Stimulated activated CD4-positive, alpha-beta T cell treated with anti-CD3 and anti-CD28 coated beads, Interleukin-12 subunit alpha, Interleukin-12 subunit beta, amount 100 ng/mL, for 48 hours (primary cell): ENCODE measurements around the gene PRDX5.
"Not testable (repeated sequence)": the region's sequence is repeated elsewhere in the genome, so short reads cannot be mapped to it uniquely, and the experiment has no call there.

ENCODE experiments used
- DNase-seq, 3 donors: peaks; one replicate each; pipeline ENCODE4 v3.0.0-alpha.2; 2020; ENCODE audit warnings: low read depth in 2 of 3, low spot score in 1 of 3

PRDX5 gene

GRCh38 chr11:64305691-64306562, 12.0 kb upstream of the PRDX5 start:
- peak; percentile 52 to 58 (median 56) for DNase-seq

DNA sequence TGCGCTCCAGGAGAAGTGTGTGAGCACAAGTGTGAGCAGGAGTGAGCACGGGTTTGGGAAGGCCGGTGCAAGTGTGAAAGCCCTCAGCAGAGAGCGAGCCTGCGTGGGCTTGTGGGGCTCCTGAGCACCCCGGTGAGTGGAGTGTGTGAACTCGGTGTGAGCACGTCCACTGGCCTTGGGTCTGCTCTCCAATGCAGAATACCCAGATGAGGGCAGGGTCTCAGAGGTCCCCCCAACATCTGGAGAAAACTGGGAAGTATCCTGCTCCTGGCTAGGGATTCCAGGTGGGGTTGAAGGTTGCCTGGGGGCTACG, 11.4 kb upstream of the PRDX5 start:
- no peak for DNase-seq

- no peak for DNase-seq
These were observed 10.9 kb upstream of the PRDX5 start for GRCh38 chr11:64306876-64307622.

DNA sequence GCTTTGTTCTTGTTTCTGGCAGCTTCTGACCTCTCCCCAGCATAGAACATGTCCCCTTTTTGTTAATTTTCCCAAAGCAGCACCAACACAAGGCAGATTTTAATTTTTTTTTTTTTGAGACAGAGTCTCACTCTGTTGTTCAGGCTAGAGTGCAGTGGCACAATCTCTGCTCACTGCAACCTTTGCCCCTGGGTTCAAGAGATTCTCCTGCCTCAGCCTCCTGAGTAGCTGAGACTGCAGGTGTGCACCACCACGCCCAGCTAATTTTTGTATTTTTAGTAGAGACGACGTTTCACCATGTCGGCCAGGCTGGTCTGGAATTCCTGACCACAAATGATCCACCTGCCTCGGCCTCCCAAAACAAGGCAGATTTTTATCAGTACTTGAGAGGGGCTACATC, 10.1 kb upstream of the PRDX5 start:
- DNase-seq = not testable (repeated sequence)

DNA sequence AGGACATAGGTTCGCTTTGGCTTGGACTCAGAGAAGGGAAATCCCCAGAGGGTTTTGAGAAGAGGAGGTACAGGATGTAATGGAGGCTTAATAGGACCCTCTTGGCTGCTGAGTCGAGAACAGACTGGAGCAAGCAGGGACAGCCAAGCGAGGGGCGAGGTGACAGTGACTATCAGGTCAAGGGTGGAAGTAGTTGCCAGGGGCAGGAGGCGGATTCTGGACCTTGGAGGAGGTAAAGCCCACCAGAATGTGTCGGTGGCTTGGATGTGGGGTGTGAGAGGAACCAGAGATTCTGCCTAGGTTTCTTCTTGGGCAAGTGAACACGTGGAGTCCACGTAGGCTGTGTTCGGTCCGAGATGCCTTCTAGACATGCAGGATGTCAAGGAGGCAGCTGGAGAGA, 5.0 kb upstream of the PRDX5 start:
- DNase-seq = no peak

GRCh38 chr11:64313491-64314145, 4.3 kb upstream of the PRDX5 start:
- no peak for DNase-seq

- DNase-seq = no peak
These were observed 3.6 kb upstream of the PRDX5 start for GRCh38 chr11:64314146-64314804.

DNA sequence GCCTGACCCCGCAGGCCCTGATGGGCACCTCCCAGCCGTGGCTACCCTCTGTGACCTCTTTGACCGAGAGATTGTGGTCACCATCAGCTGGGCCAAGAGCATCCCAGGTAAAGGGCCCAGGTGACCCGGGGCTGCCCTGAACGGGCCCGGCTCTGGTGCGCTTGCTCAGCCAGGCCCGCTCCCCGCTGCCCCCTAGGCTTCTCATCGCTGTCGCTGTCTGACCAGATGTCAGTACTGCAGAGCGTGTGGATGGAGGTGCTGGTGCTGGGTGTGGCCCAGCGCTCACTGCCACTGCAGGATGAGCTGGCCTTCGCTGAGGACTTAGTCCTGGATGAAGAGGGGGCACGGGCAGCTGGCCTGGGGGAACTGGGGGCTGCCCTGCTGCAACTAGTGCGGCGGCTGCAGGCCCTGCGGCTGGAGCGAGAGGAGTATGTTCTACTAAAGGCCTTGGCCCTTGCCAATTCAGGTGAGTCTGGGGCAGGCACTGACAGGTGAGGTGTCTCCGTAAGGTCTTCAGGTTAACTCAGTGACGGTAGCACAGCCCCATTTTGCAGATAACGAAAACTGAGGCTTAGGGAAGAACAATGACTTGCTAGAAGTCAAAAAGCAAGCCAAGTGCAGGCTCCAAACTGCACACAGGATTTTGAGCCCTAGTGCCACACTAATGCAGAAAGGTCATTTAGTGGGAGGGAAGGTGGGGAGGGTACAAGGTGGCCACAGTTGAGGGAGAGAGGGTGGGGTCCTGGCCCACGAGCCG, 2.9 kb upstream of the PRDX5 start:
- no peak for DNase-seq

DNA sequence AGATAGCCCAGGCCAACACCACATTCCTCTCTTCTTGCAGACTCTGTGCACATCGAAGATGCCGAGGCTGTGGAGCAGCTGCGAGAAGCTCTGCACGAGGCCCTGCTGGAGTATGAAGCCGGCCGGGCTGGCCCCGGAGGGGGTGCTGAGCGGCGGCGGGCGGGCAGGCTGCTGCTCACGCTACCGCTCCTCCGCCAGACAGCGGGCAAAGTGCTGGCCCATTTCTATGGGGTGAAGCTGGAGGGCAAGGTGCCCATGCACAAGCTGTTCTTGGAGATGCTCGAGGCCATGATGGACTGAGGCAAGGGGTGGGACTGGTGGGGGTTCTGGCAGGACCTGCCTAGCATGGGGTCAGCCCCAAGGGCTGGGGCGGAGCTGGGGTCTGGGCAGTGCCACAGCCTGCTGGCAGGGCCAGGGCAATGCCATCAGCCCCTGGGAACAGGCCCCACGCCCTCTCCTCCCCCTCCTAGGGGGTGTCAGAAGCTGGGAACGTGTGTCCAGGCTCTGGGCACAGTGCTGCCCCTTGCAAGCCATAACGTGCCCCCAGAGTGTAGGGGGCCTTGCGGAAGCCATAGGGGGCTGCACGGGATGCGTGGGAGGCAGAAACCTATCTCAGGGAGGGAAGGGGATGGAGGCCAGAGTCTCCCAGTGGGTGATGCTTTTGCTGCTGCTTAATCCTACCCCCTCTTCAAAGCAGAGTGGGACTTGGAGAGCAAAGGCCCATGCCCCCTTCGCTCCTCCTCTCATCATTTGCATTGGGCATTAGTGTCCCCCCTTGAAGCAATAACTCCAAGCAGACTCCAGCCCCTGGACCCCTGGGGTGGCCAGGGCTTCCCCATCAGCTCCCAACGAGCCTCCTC, 2.0 kb upstream of the PRDX5 start:
- not testable (repeated sequence) for DNase-seq

- peak in 1 of 3 donors; percentile 20 for DNase-seq
These were observed 1.1 kb upstream of the PRDX5 start for GRCh38 chr11:64316672-64317324.

DNA sequence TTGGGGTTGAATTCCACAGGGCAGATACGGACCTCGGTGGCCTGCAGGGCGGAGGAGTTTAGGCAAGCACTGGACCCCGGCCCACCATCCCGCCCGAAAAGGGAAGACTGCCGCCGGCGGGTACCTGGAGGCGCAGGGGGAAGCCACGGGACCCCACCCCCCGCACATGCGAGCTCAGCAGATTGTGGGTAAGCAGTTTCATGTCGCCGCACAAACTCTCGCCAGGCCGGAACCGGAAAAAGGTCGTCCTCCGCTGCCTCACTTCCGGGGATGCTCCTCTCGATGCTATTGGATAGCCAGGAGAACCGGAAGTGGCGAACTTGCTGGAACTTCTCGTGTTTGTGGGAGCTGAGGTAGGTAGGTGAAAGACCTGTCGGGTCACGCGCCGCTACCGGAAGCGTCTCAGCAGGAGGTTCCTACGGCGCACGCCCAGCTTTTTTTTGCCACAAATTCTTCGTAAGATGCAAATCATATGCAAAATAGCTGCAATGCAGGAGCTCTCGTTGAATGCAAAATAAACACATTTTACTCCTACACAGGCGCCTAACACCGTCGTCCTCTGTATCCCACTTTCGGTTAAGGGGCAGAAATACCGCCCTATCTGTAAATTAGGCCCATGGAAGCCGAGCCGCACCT, 478 bp upstream of the PRDX5 start, which contains the start of gene TRMT112:
TRMT112 (minus strand) TSS at position 235 of the 636 bp plus-strand sequence; CDS start at position 202, 33 bp downstream.
- DNase-seq = peak; percentile 93 to 96 (median 94)

- DNase-seq = no peak
These were observed 1.1 kb downstream of the PRDX5 start for GRCh38 chr11:64318766-64319761.

- DNase-seq = no peak
These were observed 2.6 kb downstream of the PRDX5 start for GRCh38 chr11:64320556-64320955.

GRCh38 chr11:64321026-64321425, 3.1 kb downstream of the PRDX5 start:
- DNase-seq = no peak

GRCh38 chr11:64321533-64321932, 3.6 kb downstream of the PRDX5 start:
- no peak for DNase-seq

- DNase-seq = no peak
These were observed 5.0 kb downstream of the PRDX5 start for GRCh38 chr11:64322925-64323260.

- no peak for DNase-seq
These were observed 5.5 kb downstream of the PRDX5 start for GRCh38 chr11:64323373-64323772.

GRCh38 chr11:64323984-64324383, 6.1 kb downstream of the PRDX5 start:
- DNase-seq = not testable (repeated sequence)
